HG02981 (cell line): ENCODE data around the gene SLC38A2.

ENCODE experiments used
- ATAC-seq: cut with Tn5 transposase; IDR thresholded peaks from one replicate; pipeline ENCODE4 v1.9.1; 2021; ENCODE audit warnings: mild to moderate bottlenecking, moderate library complexity; ENCODE audit not compliant: unreplicated experiment

Gene SLC38A2

DNA sequence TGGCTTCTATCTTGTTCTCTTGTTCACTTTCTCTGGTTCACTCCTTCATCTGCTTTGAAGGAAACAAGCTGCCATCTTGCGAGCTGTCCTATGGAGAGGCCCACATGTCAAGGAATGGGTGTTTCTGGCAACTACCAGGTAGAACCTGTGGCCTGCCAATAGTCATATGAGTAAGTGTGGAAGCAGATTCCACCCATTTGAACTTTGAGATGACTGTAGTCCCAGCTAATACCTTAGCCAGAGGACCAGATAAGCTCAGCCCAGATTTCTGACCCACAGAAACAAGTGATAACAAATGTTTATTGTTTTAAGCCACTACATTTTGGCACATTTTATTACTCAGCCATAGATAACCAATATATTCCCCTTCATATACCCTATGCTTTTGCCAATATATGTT is 4.0 kb upstream of the SLC38A2 start:
- no peak for ATAC-seq

DNA sequence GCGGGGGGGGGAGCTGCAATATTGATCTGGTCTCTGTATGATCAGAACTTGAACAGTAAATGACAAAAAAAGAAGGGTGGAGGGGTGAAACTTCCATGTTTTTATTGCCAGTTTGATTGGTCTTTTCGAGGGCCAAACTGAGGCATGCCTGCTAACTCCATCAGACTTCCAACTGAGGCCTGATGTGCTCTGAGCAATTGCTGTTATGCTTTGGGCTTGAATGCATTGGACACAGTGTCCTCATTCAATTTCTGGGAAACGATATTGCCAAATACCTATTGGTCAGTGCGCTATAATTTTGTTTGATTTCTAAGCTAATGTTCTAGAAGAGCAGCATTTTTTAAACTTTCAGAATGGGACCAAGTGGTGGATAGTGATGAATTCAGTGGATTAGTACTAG is 2.1 kb upstream of the SLC38A2 start:
- ATAC-seq = no peak

DNA sequence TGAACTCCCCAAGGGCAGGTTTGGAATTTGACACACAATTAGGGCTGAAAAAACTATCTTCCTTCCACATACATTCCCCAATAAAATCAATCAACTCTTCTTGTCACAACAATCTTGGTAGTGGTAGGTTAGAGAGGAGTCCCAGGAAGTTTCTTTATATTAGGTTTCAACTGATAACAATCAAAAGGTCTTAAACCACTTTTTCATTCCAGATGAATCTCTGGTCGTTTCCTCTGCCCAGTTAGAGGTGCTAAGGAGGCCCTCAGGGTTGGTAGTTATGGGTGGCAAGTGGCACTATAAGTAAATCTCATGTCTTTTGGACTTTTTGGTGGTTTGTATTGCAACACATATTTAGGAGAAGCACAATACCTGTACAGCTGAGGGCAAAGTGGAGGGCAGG is 1.7 kb upstream of the SLC38A2 start:
- no peak for ATAC-seq

DNA sequence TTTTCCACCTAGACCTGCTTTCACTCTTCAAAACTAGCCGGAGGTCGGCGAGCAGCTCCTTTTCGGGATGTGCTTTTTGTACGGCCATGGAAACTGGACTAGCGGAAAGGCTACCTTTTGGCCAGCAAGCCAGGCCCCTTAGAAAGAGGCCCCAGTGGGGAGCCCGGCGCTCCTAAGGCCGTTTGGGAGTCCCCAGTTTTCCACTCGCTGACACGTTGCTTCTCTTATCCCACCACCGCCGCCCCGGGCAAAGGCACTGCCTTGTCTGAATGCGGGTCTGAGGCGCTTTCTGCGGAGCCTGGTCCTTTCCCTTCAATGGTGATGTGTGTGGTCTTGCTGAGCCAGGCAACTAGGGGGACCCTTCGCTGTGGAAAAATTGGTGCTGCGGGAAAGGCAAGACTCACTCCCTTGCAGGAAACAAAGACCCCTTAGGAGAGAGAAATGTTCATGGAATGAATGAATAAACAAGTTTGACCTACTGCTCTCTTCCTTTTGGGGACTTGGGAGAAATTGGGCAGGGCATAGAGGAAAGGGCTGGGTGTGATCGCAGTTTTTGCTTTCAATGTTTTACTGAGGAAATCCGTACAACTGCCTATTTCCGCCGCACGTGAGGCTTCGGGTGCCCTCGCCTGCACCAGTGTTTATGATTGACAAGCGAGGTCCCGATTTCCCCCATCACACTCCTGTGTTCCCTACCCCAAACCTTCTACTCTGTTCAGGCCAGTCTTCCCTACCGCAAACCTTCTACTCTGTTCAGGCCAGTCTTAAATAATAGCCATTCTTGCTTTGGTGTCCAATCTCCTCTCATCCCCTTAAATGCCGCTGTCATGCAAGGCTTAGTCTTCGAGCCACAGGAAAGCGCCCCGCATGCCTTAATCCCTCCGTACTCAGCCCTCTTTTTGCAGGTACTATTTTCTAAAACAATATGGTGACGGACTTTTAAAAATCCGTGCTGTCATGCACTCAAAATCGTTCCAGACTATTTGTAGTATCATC is 1.0 kb upstream of the SLC38A2 start:
- no peak for ATAC-seq

DNA sequence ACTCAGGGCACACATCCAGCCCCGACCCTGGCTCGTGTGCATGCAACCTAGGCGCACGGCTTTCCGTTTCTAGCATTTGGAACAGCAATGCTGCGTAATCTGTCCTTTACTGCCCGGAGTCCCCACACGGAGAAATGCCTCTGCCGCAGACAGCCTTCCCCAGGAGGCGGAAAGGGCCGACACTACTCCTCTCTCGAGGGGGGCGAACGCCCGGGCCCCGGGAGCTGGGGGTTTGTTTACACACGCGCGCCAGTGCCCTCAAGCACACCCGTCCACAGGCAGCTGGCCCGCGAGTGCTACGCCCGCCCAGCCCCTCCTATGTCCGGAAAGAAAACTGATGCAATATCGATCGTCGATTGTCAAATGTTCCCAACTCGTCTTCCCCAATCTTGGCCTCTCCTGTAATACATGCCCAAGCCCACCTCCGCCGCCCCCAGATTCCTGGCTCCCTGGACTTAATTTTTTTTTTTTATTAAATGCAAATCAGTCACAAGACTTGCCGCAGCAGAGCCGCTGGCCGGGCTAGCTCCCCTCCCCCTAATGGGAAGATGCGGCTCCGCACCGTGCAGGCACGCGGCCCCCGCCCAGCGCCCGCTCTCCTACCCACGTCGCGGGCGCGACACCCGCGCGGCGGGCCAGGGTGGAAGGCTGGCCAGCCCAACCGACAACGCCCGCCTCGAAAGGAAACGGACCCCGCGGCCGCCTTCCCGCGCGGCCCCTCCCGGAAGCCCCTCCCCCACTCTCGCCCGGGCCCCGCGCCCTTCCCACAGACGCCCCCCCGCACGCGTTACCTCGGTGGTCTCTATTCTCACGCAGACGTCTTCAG is 642 bp downstream of the SLC38A2 start:
- peak; percentile 13 for ATAC-seq

DNA sequence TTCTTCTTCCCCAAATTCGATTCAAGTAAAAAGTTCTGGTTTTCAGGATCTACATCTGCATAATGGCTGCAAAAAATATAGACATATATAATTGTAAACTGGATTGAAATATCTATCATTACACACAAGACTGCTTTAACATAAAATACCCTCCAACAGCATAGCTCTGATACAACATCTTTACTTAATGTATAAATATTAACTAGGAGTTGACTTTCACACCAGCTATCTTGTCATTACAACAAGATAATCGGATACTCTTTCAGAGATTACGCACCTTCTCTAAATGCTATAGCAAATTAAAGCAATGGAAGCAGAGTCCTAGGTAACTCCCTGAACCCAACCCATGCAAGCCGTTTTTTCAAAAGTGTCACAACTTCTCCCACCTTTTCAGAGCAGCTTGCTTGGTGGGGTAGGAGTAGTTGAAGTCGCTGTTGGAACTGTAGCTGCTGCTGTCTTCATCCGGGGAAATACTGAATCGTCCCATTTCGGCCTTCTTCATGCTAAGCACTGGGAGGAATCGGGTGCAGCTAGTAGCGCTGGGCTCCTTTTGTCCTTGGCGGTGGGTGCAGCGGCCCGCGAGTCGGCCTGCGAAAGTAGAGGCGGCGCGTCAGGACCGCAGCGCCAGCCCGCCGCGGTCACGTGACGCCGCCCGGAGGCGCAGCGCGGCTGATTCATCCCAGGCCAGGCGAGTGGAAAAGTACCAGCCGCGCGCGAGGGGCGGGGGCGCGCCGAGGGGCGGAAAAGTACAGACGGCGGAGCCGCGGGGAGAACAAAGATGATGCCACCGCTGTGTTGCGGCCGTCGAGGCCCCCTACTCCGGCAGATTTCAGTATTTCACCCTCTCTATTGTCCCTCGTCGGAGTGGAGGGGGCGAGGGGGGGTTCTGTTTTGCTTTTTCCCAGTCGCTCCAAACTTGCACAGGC is 1.5 kb downstream of the SLC38A2 start:
- ATAC-seq = peak; percentile 44

DNA sequence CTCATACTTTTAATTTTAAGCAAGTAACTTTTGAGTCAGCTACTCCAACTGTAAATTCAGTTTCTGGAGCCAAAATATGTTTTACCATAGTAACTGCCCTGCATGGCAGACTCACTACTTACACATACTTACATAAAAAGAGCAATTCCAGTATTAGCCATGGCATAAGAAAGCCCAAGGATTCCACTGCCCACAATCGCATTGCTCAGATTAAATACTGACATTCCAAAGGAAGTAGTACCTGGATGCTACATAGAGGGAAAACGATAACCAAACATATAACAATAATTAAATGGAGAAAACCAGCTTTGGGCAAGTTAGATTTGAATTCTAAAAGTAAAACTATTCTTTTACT is 2.2 kb downstream of the SLC38A2 start:
- ATAC-seq = no peak

DNA sequence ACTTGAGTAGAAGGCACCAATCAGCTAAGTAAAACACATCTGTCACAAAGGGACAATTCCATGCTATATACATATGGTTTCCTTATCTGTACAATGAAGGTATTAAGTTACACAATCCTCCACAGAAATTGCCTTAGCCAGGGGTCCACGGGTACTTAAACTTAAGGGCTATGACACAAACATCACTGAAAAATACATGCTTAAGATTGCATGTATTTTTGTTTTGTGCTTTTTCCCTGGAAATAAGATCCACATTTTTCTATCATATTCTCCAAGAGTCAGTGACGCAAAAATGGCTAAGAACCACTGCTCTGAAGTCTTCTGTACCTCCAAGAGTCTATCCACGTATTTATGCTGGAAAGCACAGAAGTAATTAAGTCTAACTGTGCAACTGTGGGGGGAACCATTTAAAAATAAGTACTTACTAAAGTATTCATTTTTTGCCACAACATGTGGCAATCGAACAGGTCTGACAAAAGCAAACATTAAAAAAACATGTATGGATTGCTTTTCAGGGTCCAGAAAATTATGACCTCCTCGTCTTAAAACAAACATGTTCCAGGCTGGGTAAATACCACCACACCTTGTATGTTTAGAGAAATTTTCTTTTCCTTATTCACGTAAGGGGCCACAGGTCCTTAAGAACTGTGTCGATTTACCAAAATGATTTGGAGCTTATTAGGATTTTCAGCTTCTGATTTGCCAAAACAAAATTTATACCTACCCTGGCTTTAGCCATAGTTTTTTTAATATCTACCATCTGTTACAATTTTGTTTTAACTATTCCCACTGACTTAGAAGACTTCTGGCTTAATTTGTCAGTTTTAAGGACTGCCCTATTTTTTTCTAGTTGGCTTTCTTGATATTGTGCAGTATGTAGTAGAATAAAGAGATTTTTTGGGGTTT is 2.8 kb downstream of the SLC38A2 start:
- ATAC-seq = no peak

DNA sequence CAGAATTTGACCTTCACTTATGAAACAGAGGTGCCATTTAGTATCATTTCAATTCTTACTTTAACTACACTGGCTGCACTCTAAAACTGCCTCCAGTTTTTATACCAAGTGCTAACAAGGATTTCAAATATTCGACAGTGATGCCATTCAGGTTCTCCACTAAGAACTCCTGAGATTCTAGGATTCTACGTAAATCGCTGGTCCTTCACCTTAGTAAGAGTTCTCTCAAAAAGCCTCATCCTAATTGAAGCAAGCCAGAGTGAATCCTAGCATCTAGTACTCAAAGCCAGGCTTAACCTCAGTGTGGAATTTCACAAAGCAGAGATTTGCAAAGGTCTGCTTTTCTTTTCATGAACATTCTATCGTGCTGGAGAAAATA is 3.5 kb downstream of the SLC38A2 start:
- no peak for ATAC-seq

DNA sequence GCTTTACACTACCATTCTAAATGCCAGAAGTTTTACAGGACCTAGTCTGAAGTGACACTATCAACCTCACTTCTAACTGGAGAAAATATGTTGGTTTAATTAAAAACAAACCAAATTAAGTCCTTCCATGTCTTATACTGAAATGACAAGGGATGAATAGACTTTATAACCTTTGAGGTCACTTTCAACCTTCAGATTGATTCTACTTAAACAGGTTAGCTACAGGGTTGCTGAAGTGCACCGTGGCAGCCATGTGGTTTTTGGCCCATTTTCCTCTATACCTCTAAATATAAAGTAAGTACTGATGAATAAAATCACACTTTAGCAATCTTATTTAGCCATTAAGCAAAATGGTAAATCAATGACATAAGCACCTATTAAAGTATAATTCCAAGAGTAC is 3.9 kb downstream of the SLC38A2 start:
- ATAC-seq = no peak

DNA sequence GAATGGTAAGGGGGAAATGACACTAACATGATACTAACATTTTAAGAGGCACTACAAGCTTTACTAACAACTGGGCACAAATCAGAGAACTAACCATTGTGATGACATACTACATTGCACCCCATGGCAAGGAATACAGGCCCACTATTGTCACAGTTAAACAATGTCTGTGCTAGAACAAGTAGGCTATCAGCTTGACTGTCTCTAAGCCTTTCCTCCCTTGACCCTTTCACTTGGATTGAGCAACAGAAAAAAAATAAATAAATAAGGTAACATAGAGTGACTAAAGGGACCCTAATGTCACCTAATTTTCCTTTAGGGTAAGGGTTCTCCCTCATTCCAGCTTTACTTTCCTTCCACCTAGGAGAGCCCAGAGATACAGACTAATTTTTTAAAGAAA is 4.4 kb downstream of the SLC38A2 start:
- no peak for ATAC-seq

DNA sequence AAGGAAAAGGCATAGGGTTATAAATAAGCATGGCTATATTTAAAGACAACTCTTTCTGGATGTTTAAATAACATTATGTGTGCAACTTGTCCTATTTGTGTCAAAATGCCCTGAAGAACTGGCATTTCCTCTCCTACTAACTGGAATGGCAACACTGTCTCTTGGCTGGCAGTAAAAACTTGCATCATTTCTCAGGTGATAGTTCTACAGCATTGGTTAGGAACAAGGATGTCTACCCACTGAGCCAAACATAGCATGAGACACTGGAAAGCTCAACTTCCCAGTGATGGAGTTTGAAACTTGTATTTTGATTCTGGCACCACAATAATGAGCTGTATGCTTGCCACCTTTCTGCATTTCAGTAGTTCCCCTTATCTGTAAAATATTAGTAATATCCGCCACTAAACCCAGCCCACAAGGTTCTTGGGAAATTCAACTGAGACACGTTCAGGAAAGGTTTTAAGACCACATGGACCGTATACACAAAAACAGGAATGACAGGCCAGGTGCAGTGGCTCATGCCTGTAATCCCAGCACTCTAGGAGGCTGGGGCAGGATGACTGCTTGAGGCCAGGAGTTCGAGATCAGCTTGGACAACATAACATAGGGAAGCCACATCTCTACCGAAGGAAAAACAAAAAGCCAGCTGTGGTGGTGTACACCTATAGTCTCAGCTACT is 5.1 kb downstream of the SLC38A2 start:
- no peak for ATAC-seq

DNA sequence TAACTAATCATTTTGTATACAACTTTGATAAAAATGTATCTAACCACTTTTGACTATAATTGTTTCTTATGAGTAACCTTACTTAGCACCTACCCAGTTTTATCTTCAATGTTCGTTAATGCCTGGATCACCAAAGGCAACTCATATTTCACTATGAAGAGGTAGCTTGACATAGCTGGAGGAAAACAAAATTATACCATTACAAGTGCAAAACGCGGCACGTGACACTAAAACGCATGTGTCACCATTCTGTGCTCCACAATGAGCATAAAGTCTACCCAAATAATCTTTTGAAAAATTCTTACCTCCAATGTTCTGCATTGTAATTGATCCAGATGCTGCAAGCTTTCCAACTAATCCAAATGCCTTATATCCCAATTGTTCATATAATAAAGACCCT is 5.8 kb downstream of the SLC38A2 start:
- ATAC-seq = no peak

DNA sequence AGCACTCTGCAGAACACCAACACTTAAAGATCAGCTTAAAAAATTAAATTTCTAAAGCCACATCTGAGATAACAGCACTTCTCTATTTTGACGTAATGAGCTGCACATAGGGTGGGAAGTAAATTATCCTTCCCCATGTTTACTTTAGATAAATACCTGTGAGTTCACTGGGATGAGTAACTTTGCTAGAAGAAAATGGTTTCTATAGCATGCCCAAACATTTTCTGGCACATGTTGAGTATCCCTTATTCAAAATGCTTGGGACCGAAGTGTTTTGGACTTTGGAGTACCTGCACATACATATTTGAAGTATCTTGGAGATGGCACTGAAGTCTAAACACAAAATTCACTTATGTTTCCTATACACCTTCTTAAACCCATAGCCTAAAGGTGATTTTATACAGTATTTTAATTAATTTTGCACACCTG is 6.6 kb downstream of the SLC38A2 start:
- ATAC-seq = no peak

DNA sequence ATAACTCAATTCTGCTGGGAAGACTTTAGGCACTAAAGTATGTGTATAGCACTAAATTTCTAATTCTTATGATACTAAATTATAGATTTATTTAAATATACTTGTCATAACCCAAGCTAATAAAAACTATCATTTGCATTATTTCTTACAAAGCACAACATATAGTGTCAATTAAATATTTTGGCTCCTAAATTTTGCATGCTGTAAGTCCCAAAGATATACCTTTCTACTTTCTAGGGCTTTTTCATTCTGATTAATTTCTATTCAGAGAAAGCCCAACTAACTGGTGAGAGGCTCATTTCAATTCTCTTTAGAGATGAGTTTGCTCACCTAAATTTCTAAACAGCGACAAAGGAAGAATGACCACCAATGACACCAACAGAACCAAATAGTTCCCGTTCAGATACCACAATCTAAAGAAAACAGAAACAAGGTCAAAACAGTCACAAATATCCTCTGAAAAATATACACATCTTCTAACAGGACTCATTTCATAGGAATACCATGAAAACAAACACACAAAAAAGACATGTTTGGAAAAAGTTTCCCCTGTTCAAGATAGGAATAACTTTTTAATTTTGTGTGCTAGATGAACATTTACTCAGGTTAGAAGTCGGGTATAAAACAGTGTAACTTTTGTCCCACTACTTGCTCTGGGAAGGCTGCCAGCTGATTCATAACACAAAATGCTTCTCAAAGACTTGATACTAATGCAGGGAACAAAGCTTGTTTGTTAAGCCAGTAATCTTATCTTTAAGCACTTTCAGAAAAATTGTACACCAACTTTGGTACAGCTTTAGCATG is 7.6 kb downstream of the SLC38A2 start:
- no peak for ATAC-seq

DNA sequence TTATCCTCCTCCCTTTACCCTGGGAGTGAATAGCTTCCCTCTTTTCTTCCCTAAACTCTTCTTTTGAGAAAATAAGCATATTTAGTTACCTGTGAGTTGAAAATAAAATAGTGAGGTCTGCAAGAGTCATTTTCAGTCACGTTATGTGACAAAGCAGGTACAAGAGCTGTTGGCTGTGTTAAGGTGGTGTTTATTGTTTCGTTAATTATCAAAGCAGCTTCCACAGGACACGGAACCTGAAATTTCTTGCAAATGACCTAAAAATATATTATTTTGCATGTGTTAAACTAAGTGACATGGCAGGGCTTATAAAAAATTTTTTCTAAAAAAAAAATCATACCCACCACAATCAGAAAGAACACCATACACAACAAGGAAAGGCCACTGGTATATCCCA is 8.3 kb downstream of the SLC38A2 start:
- ATAC-seq = no peak

DNA sequence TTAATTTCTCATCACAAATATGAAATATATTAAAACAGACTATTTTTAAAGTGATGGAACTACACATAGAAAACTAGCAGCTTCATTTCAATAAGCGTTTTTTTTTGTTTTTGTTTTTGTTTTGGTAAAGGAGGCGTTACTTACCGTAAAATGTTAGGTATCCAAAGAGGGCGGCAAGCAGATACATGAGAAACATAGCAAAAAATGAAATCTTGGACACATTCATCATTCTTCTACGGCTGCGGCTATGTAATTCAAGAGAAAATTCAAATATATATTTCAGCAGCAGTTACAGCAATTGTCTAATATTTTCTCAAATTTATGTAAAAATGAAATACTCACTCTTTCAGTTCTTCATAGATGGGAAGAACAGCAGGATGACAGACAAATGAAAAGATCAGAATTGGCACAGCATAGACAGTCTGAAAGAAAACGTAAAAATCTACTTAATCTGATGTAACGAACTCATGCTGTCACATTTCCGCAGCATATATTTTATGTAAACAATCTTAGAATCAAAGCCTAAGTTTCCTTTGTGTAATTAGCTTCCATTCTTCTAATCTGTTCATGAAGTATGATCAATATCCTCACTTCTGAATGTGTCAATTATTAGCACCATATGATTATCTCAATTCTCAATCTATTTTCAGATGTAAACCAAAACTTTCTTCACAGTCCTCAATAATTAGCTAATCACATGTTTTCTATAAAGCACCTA is 8.8 kb downstream of the SLC38A2 start:
- no peak for ATAC-seq
